Measurements from ENCODE around the gene PANK4. TPM values are rescaled to one million over a fixed set of nuclear protein-coding genes. Genes with fewer than 3 reads are reported as not detected.
A peak's percentile ranks its signal among the peaks of the same experiment; 100 is the strongest.

The PANK4 gene
- total and polyA plus RNA-seq, 9 of the 15 experiments (the other 6 are each of a cell fraction or from before 2014, with no cell fraction given) = 0.93 to 55.6 (median 31.5) TPM

GRCh38 chr1:2541619-2542245 is 15.3 kb upstream of the PANK4 start (continued):
- TF ChIP-seq BCLAF1 (IDR thresholded peaks at IDR 0.05; ENCODE audit: borderline replicate concordance in 1 of 2, control insufficient read depth in 1 of 2, low read depth in 2 of 2, low read length in 1 of 2) (no peak), NRF1 (conservative IDR thresholded peaks at IDR 0.05 in 1 of 2, IDR thresholded peaks at IDR 0.05 in 1 of 2) (peak in 1 of 2 experiments; percentile 50; a peak in 2 of 4 replicates), SOX6 (IDR thresholded peaks at IDR 0.05) (peak; percentile 61), NEUROD1 (IDR thresholded peaks at IDR 0.05; ENCODE audit: borderline replicate concordance, low read depth, low read length, partially characterized antibody) (peak; percentile 10), SUPT5H (IDR thresholded peaks at IDR 0.05) (peak; percentile 46; the same call in 1 of the 2 replicates), KDM4B (IDR thresholded peaks at IDR 0.05; ENCODE audit: borderline replicate concordance in 2 of 2, low read depth in 1 of 2) (peak in 1 of 2 experiments; percentile 34; a peak in 1 of 4 replicates), HLTF (IDR thresholded peaks at IDR 0.05) (peak; percentile 60; the same call in 1 of the 2 replicates), SPI1 (IDR thresholded peaks at IDR 0.05; ENCODE audit: borderline replicate concordance, low read depth, low read length) (no peak), FOXA3 (CRISPR knock-in tag; conservative IDR thresholded peaks at IDR 0.05 in 1 of 2, IDR thresholded peaks at IDR 0.05 in 1 of 2) (0 out of 4 replicates have a peak, but pooled peaks of 1 of the 2 experiments have one; percentile 13), CBX2 (IDR thresholded peaks at IDR 0.05; ENCODE audit: insufficient read depth, low read length, poor library complexity, severe bottlenecking) (no peak), ZBTB43 (CRISPR knock-in tag; IDR thresholded peaks at IDR 0.05) (0 out of 2 replicates have a peak, but pooled peaks have one; percentile 54), RFX5 (IDR thresholded peaks at IDR 0.05; ENCODE audit: low read depth, low read length) (no peak), CC2D1A (IDR thresholded peaks at IDR 0.05) (peak; percentile 78), EP400 (IDR thresholded peaks at IDR 0.05) (peak; percentile 90), CREB3 (tag; conservative IDR thresholded peaks at IDR 0.05; ENCODE audit: low read depth) (0 out of 2 replicates have a peak, but pooled peaks have one; percentile 57), DPF2 (IDR thresholded peaks at IDR 0.05) (peak; percentile 65), BHLHE40 (IDR thresholded peaks at IDR 0.05; ENCODE audit: low read length) (peak; percentile 33; the same call in 1 of the 2 replicates), JUN (IDR thresholded peaks at IDR 0.05; ENCODE audit: borderline replicate concordance, low read depth, low read length) (peak; percentile 36; the same call in 1 of the 2 replicates), JUN (CRISPR knock-in tag; IDR thresholded peaks at IDR 0.05; ENCODE audit: borderline replicate concordance) (no peak), PCBP2 (IDR thresholded peaks at IDR 0.05; ENCODE audit: low read depth, low read length, poor library complexity, severe bottlenecking) (no peak), THRB (CRISPR knock-in tag; conservative IDR thresholded peaks at IDR 0.05) (no peak)
